Measurements from ENCODE around the gene NTHL1.

The NTHL1 gene

DNA sequence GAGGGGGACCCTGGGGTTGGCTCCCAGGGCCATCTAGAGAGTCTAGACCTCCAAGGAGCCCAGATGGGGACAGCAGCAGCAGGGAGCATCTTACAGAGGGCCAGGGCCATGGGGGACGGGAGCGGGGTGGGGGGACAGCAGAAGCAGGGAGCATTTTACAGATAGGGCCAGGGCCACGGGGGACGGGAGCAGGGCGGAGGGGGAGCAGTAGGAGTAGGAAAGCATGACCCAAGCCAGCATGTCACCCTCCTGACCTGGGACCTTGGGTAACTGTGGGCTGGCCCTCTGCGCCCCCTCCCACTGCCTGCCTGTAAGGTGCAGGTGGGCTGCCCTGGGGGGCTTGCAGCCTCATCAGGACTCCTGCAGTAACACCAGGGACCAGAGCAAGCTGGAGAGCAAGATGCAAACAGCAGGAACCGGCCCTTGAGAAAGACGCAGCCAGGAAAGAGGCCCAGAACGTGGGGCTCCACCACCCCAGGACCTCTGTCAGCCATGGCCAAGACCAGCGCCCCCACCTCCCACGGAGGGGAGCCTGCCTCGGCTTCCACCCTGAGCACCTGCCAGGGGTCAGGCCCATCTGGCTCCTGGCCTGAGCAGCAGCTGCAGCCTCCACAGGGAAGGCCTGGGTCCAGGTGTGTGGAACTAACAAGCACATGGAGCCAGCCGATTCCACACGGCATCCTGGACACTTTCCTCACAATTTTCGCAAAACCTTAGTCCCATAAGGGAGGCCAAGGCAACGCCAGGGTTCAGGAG, 40.4 kb downstream of the NTHL1 start:
- no peak for DNase-seq

DNA sequence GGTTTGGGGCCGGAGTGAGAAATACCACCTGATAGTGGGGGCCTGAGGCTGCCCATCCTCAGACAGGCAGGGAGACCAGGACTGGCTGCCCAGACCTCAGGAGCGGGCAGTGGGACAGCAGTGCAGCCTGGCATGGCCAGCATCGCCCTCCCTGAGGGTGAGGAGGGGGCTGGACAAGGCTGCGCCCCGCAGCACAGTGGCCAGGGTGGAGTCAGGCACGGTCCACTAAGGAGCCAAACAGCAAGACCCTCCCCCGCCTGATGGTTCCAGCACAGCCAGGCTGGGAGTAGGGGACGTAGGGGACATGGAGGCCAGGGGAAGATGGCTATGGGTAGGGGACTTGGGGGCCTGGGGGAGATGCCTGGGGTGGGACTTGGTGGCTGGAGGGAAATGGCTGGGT, 41.3 kb downstream of the NTHL1 start:
- DNase-seq: no peak

DNA sequence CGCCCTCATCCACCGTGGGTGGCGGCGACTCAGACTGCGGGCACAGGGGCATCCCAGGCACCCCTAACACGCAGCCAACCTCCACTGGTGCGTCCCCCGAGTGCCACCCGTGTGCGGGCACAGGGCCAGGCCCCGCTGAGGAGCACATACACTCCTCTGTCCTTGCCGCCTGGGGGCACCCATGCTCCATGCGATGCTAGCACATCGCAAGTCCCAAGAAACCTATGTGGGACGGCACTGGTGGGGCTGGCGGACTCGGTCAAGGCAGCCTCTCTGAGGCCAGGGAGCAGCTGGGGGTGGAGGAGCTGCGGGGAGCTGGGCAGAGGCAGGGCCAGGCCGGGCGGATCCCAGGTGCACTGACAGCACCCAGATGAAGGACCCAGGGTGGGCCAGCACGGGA, 42.0 kb downstream of the NTHL1 start:
- no peak for DNase-seq

DNA sequence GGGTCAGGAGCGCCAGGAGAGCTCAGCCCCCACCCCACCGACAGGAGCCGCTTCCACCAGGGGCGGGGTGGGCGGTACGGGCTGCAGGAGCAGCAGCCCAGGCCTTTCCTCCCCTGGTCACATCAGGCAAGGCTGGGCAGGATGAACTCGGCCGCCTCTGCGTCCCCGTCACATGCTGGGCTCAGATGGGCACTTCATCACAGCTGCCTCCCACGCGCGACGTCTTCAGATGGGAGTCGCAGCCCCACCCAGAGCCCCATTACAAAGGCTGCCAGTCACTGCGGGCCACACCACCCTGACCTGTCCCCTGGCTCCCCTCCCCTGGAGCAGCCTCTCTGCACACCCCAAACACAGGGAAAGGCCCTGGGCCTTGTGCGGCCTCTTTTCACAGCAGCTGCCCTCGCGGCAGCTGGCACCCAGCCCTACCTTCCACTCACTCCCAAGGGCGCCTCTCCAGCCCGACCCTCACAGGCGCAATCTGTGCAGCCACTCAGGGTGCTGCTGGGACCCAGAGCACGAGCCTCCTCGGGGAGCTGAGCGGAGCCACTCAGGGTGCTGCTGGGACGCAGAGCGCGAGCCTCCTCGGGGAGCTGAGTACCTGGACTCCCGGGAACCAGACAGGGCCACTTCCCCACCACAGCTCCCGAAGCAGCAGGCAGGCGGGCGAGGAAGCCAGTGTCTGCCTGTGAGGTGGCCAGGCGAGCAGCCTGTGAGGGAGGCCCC, 42.7 kb downstream of the NTHL1 start:
- no peak for DNase-seq

DNA sequence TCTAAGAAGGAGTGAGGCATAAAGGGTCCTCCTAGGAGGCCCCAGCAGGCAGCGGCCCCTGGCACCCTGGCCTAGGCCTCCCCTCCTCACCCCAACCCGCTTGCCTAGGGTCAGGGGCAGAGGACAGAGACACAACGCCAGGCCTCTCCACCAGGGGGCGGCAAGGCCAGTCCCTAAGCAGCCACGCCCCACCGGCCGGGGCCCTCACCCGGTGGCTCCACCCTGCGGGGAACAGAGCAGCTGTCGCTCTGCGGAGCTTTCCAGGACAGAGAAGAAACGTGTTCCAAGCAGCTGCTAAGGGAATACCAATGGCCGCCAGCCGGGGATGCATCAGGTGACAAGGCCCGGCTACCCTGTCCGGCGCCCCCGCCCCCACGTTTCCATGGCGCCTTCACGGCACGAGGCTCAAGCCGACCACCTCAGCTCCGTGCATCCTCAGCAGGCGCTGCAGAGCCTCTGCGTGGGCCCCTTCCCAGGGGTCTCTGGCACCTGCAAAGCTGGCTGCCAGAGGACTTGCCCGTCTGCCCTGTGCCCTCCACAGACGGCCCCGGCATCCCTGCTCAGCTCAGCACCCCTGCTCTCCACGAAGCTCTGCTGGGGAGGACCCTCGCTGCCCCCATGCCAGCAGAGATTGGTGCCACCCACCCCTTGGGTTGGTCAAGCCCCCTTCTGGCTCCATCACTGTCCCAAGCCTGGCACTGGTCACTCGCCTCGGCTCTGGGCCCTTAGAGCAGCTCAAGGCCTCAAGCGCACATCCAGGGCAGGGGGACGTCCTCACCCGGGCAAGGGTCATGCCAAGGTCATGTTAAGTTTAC, 43.6 kb downstream of the NTHL1 start:
- peak; percentile 81 for DNase-seq

DNA sequence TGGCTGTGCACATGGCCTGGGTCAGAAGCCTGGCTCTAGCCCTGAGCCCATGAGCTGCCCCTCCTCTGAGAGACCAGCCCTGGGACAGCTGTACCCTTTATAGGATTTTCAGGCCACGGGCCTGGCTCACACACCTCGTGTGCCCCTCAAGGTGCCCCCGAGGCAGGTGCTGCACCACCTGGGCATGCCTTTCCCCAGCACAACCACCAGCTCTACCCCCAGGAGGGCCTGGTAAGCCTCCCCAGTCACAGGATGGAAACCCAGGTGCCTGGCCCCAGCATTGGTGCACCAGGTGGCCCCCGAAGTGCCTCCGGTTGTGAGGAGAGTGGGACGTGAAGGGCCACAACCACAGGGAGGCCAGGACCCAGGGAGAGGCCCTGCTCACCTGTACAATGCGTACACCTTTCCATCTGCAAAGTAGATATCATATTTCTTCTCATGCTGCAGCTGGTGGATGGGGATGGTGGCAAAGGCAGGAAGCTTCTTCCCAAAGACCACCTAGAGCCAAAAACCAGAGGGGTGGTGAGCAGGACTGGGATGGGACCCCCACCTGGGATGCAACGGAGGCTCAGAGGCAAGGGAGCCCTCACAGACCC, 44.3 kb downstream of the NTHL1 start:
- DNase-seq: no peak

DNA sequence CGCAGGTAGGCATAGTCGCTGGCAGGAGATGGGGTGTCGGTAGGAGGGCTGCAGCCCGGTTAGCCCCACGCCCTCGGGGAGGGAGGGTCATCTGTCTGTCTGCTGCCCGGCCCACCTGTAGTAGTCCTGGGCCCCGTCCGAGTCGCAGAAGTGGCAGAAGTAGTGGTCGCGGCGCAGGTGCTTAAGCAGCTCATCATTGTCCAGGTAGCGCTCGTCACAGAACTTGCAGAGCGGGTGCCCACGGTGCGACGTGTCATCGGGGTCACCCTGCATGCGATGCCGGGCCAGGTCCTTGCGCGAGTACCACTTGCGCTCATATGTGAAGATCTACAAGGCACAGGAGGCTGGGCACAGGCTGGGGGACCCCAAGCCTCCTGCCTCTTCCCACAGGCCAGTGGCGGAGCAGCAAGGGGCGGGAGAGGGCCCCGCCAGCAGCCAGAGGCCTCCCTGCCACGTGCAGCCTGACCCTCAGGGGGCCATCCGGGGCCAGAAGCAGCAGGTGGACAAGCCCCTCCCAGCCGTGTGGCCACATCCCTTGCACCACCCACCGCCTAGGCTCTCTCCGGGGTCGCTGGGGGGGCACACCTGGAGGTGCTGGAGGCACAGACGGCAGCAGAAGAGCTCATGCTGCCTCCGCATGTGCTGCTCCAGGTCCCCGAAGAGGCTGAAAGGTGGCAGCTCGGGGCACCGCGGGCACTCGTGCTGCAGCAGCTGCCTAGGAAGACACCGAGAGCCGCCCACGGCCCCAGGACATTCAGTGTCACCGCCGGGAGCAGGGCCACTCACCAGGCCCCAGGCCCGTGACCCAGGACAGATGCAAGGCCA, 45.0 kb downstream of the NTHL1 start:
- DNase-seq: no peak

DNA sequence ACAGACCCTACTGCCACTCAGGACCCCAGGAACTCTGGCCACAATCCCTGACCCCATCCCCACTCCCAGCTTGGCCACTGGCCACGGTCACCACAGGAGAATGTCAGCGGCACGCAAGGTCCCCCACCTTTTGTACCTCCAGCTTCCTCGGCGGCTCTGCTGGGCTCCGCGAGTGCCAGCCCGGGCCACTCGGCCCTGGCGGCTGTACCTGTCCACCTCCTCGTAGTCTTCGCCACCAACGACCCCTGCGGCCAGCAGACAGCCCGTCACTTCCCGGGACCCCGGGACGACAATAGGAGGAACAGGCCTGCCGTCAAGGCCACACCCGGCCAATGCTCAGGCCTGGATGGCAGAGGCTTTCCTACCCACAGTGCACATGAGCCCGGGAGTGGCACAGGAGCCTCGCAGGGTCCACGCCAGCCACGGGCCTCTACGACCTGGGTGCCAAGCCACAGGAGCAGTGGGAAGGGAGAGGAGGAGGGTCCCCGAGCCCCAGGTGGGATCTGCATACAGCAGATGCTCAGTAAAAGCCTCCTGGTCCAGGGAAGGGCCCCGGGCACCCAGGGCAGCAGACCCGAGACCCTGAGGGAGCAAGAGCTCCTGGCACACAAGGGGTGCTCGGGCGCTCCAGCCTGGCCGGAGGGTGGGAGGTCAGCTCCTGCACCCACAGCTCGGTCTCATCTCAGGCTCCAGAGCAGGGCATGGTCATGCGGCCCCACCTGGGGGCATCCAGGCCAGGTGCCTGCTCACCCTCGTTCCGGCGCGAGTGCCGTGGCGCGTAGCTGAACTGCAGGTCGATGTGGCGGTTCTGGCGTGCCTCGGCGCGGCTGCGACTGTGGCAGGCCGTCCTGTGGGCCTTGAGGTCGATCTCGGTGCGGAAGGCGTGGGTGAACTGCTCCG, 45.9 kb downstream of the NTHL1 start:
- no peak for DNase-seq

DNA sequence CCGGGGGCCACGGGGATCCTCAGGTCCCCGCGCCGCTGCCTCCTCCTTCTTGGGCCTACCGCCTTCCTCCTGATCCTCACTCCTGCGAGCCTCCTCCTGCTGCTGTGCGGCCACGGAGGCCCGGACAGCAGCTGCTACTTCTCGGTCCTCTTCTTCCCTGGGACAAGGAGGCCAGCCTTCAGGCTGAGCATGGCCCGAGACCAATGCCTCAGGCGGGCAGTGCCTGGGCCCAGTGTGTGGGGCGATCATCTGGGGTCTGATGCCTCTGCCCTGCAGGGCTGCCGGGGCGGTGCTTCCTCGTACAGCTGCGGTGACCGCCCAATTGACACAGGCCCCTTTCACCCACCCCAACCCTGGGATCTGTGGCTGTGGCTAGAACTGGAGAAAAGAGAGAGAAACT, 46.6 kb downstream of the NTHL1 start:
- DNase-seq: no peak

DNA sequence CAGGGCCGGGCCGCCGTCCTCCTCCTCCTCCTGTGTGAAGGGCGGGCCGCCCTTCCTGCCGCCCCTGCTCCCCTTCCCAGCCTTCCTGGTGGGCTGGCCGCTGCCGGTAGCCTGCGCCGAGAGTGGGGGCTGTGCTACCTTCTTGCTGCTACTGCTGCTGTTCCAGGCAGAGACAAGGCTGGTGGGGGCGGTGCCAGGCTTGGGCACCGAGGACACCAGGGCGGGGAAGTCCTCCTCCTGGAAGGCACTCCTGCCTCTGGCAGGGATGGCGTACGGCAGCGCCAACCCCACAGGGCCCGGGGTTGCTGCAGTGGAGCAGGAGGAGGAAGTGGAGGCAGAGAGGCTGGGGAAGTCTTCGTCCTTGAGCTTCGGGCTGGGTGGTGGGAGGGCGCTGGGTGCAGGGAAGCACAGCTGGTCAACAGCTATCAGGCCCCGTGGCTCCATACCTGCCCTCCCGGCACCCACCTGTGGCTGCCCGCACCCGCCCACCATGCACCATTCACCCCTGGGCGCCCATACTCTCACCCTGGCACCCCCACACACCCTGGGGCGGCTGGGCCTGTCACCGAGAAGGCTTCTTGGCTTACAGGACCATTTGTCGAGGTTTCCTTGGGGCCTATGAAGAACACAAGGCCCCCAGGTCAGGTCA, 47.6 kb downstream of the NTHL1 start:
- no peak for DNase-seq

DNA sequence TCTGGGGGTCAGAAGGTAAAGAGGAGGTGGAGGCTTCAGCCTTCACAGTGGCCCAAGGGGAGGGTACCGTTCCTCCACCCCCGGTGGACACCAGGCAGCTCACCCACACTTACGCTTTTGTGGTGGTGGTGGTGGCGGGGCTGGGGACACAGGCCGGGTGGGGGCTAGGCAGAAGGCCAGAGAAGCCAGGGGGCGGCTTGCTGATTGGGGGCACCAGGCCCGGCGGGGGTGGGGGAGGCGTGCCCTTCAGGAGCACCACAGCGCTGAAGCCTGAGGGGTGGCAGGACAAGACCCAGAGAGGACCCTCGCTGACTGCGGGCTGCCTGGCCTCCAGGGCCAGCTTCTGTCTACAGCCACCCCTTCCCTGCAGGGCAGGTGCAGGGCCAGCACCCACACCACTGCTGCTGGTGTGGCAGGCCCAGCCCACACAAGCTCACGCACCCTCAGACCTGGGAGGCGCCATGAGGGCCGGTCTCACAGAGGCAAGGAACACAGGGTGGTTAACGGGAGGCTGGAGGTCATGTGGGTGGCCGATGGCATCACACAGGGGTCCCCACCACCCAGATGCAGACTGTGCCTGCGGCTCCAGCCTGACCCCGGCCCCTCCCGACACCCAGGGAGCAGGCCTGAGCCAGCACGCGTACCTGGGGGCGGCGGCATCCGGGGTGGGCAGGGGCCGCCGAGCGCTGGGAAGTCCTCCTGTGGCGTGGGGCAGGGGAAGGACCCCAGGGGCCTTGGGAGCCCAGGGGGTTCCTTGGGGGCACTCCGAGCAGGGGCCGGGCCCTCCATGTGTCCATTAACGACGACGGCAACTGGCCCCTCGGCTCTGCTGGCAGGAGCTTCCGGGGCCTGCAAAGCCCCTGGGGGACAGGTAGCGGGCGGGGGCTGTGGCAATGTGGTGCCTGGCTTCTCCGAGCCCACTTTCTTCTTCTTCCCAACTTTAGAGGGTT, 48.5 kb downstream of the NTHL1 start:
- no peak for DNase-seq

DNA sequence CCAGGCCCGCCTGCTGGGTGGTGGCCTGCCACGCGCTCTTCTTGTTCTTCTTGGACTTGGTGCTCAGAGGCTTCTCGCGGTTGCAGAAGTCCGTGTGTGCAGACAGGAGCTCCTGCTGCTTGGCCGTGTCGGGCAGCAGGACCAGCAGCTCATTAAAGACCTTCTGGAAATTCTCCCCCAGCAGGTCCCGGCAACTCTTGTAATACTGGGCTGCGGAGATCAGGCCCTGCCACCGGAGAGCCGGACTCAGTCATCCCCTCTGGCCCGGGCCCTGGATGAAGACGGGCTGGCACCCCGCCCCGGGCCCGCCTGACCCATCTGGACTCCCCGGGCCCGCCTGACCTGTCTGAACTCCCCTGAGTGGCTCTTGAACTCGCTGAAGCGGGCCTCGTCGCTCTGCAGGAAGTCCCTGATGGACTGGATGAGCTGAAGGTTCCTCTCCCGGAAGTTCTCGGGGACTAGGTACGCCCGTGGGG, 49.2 kb downstream of the NTHL1 start:
- DNase-seq: no peak

DNA sequence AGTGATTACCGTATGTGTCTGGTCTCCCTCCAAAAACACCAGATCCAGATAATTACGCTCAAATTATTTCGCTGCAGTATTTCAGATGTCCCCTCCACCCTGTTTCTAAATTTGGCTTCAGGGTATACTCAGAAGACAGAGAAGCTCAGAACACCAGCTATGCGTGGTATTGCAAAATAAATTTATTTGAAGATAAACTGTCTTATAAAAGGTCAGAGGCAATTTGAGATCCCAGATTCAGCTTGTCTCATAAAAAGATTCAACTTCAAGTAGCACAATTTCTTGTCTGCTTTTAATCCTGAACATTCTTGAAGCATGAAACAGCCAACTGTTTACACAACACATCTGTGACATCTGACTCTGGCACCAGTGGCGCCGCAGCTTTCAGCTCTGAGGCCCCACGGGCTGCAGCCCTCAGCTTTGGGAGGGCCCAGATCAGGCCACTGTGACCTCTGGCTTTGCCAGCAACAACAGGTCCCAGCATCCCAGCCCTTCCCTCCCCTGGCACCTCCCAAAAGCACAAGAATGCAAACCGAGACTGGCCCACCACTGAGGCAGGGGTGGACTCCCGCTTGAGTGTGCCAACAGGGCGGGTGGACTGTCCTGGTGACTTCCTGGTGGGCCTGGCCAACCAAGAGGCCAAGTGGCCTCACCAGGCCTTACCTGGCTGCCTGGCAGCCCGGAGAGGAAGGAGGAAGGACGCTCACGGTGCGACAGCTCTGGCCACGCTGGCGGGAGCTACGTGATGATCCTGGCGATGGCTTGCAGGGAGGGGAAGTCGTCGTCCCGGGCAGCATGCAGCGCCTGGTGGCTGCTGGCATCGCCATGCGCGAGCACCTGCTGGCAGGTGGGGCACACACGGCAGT, 49.9 kb downstream of the NTHL1 start:
- no peak for DNase-seq

DNA sequence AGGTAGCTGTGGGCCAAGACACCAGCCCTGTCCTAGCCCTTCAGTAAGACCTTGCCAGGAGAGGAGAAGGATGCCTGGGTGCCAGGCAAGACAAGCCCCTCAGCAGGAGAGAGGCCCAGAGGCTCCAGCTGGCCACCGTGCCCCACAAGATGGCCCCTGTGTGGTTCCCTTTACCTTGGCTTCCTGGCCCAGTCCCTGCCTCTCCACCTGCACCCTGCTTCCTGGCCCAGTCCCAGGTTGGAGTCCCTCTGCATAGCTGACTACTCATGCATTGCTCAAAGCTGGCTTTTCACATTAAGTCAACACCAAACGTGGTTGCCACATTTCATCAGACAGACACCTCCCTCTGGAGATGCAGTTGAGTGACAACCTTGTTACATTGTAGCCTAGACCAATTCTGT, 53.9 kb downstream of the NTHL1 start:
- no peak for DNase-seq

DNA sequence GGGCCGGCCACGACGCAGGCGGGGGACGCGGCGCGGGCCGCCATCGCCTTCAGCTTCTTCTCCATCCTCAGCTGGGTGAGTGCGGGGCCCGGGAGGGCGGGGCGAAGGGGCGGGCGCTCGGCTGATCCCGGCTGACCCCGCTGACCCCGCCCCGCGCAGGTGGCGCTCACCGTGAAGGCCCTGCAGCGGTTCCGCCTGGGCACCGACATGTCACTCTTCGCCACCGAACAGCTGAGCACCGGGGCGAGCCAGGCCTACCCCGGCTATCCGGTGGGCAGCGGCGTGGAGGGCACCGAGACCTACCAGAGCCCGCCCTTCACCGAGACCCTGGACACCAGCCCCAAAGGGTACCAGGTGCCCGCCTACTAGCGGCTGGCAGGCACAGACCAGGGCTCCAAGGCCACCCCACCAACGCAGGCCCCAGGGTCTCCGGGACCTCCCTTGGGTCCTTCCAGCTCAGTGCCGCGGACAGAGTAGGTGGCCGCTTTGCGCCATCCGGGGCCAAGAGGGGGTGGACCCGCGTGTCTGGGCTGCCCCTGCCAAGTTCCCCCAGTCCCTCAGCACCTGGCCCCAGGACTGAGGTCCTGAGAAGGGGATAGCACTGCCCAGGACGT, 54.8 kb downstream of the NTHL1 start:
- no peak for DNase-seq

DNA sequence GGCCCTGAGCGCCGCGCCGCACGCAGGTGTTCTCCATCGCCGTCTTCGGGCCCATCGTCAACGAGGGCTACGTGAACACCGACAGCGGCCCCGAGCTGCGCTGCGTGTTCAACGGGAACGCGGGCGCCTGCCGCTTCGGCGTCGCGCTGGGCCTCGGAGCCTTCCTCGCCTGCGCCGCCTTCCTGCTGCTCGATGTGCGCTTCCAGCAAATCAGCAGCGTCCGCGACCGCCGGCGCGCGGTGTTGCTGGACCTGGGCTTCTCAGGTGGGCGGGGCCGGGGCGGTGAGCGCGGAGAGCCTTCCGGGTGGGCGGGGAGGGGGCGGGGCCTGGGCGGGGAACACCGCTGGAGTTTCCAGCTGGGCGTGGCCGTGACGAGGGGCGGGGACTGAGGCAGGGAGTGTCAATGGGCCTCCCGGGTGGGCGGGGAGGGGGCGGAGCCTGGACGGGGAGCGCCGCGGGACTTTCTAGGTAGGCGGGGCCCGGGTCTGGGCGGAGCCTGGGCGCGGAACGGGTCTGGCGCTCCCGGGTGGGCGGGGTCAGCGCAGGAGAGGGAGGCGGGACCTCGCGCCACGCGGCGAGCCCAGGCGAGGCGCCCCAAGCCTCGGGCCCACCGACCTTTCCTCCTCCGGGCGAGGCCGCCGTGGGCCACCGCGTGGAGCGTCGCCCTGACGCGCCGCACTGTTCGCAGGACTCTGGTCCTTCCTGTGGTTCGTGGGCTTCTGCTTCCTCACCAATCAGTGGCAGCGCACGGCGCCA, 55.5 kb downstream of the NTHL1 start:
- DNase-seq: peak; percentile 92

DNA sequence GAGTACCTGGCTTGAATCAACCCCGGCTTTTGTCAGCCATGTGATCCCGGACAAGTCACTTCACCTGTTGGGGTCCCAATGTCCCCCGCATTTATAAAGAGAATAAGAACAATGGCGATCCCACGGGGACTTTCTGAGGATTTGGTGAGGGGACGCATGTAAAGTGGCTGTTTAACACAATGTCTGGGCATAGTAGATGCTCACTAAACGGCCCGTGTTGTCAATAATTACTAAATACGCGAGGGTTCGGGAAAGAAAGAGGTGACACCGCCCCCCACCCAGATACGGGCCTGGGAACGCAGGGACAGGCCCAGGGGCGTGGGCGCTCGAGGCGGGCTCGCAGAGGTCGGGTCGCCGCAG, 56.1 kb downstream of the NTHL1 start:
- no peak for DNase-seq

Measured in central memory CD4-positive, alpha-beta T cell (primary cell).